Effector CD8-positive, alpha-beta T cell (primary cell): Measurements from ENCODE around the gene PRX.

Experiments
- DNase-seq: peaks from one replicate; lab custom pipeline; 2025; lab: John Stamatoyannopoulos, UW

PRX gene

DNA sequence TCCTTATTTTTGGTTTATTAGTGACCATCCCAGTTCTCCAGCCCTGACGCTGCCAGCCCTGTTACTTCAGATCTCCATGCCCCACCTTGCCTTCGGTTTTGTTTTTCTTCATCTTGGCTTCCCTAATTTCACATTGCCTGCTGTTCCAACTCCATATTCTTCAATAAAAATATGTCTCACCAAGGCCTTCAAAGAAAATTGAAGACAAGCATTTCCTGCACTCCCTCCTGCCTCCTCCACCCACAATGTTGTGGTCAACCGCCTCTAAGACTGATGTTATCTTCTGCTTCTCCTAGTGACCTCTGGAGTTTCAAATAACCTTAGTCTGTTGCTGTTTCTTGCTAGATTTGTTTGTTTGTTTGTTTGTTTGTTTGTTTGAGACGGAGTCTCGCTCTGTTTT lies 50.1 kb downstream of the PRX start:
- no peak for DNase-seq

DNA sequence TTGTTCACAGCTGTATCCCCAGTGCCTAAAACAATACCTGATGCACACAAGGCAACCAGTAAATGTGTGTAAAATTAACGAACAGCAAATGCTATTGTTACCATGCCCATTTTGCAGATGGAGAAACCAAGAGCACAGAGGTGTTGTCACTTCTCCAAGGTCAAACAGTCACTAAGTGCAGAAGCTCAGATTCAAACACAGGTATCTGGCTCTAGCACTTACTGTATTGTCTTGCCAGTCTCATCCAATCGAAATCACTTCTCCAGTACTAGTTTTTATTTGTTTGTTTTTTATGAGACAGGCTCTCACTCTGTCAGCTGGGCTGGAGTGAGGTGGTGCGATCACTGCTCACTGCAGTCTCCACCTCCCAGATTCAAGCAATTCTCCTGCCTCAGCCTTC lies 51.0 kb downstream of the PRX start:
- DNase-seq: no peak

DNA sequence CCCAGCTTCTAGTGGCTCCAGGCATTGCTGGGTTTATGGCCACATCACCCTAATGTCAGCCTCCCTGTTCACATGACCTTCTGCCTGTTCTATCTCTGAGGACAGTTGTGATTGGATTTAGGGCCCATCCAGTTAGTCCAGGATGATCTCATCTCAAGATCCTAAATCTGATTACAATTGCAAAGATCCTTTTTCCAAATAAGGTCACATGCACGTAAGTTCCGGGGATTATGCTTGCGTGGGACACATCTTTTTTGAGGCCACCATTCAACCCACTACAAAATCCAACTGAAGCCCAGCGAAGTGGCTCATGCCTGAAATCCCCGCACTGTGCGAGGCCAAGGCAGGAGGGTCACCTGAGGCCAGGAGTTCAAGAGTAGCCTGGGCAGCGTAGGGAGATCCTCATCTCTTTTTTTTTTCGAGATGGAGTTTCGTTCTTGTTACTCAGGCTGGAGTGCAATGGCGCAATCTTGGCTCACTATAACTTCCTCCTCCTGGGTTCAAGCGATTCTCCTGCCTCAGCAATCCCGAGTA lies 52.4 kb downstream of the PRX start:
- no peak for DNase-seq

DNA sequence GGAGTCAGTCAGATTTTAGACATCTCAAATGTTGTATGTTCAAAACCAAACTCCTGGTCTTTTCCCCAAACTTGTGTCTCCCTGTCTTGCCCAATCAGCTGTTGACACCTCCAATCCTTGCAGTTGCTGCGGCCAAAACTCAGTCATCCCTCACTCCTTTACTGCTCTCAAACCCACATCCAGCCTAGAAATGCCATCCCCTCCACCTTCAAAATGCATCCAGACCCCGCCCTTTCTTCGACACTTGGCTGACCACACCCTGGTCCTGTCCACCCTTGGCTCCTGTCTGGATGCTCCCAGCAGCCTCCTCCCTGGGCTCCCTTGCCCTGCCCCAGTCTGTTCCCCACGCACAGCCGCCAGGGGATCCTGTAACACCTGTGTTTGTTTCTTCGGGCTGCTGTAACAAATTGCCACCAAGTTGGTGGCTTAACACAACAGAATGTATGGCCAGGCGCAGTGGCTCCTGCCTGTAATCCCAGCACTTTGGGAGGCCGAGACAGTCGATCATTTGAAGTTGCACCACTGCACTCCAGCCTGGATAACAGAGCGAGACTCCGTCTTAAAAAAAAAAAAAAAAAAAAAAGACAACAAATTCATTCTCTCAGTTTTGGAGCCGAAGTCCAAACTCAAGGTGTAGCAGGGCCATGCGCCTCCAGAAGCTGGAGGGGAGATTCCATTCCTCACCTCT lies 53.0 kb downstream of the PRX start:
- DNase-seq: no peak

GRCh38 chr19:40358773-40359172 lies 54.4 kb downstream of the PRX start:
- DNase-seq: no peak

DNA sequence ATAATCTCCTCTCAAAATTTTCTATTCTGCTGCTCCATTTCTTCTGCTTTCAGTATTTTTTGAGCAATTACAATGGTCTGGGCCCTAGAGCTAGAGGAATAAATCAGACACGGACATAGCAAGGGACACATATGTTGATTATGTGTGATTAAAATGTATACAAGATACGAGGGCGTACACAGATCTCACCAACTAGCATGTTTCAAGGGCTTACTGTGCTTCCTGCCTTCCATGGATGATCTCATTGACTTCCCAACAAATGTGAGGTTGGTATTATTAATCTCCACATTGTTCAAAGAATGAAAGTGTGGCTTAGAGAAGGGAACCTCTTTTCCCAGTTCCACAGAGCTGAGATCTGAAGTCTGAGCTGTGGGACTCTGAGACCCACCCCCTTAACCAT lies 55.5 kb downstream of the PRX start:
- DNase-seq: no peak

DNA sequence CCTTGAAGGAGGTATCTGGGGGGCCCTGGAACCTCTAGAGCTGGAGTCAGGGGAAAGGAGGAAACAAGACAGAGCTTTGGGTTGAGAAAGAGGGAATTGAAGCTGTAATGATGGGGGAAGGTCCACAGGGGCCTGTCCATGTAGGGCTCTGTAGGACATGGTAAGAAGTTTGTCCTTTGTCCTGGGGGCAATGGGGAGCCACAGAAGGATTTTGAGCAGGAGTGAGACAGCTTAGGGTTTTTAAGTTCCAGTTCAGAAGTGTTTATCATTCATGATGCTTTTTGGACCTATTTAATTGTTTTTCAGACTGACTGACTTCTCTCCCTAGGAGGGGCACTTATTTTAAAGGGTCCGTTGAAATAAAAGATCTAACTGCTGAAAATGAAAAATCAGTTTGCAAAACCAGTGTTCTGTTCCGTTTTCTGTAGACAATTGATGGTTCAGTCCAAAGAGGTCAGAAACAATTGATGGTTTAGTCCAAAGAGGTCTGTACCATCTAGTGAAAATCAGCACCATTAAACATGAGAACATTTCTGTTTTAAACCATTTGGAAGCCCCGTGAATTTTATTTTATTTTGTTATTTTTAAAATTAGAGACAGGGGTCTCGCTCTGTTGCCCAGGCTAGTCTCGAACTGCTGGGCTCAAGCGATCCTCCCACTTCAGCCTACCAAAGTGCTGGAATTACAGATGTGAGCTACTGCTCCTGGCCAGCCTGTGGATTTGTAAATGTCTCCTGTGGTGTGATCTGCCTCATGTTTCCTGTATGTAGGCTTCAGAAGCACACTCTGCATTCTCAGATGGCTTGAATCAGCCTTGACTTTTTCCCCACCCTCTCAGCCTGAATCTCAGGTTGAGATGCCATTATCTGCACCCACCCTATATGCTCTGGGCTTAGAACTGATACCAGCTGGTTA lies 56.2 kb downstream of the PRX start:
- no peak for DNase-seq

DNA sequence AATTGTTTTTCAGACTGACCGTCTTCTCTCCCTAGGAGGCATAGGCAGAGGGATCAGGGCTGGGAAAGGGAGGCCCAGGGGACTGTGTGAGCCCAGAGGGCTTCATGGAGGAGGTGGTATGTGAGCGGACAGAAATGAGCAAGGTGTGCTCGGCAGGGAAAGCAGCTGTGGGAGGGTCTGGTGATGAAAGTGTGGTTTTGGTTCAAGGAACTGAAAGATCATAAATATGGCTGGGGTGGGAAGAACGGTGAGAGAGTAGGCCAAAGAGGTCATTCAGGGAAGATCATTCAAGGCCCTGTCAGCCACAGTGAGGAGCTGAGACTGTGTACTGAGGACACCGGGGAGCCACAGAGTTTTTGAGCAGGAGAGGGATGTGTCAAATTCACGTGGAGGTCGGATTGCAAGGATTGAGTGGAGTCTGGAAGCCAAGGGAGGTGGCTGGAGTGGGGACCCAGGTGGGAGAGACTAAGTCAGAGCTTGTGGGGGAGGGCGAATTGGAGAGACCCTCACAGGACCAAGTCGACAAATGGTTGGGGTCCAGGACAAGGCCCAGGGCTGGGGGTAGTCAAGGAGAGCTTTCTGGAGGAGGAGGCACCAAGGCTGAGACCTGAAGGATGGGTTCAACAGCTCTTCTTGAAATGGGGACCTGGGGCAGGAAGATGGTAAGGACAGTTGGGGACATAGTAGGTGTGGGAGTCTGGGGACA lies 57.0 kb downstream of the PRX start:
- no peak for DNase-seq

- no peak for DNase-seq
Measured at GRCh38 chr19:40348961-40349507, 64.1 kb downstream of the PRX start.

- DNase-seq: peak; percentile 97
Measured at GRCh38 chr19:40348125-40348913, 64.9 kb downstream of the PRX start, which contains the start of the genes C19orf47 and PLD3. TSS of gene C19orf47 (minus strand) at chr19:40348397. CDS start at chr19:40341857, 6,540 bp downstream. TSS of gene PLD3 (plus strand) at chr19:40348695. CDS start at chr19:40366484, 17,789 bp downstream.

DNA sequence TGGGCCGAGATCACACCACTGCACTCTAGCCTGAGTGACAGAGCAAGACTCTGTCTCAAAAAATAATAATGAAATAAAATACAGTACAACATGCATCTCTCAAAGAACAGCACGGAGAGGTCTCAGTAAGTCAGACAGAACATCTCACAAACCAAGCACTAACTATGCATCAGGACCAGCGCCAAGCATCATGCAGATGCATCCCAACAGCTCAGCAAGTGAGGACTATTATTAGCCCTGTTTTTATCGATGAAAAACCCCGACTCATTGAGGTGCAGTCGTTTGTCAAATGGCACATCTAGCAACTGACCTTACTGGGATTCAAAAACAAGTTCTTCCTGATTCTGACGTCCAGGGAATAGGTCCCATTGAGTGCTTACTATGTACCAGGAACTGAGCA lies 68.8 kb downstream of the PRX start:
- DNase-seq: no peak
